Measurements from ENCODE around the gene VAV3.

- TF ChIP-seq CTCF (IDR thresholded peaks at IDR 0.05) (no peak), POLR2A (IDR thresholded peaks at IDR 0.05) (no peak)
Measured at GRCh38 chr1:107777664-107778047, 187.3 kb downstream of the VAV3 start.
